AML-193 (cell line): Measurements from ENCODE around the gene CREB5.

Experiments used
- DNase-seq, 2 experiments: peaks; one replicate each; lab custom pipeline; 2025; lab: John Stamatoyannopoulos, UW

The CREB5 gene

DNA sequence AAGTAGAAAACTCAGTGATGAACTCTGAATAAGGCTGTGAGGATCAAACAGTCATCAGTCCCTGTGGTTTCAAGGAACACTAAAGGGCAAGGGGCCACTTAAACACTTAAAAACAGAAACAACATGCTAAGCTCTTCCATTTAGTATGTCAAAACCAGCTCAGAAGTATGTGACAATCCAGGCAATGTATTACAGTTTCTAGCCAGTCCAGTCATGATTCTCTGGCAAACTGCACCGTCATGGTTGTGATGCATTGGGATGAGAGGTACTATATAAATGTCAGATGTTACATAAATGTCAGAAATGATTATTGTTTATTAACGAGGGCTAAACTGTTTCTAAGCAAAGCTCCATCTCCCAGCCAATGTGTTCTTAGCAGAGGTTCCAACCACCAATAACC is 4.7 kb upstream of the CREB5 start:
- no peak for DNase-seq

- no peak for DNase-seq
Measured at GRCh38 chr7:28408105-28408959, 4.0 kb upstream of the CREB5 start.

- no peak for DNase-seq
Measured at GRCh38 chr7:28408960-28409715, 3.2 kb upstream of the CREB5 start.

- DNase-seq: no peak
Measured at GRCh38 chr7:28409716-28410627, 2.3 kb upstream of the CREB5 start.

GRCh38 chr7:28410628-28411531 is 1.4 kb upstream of the CREB5 start:
- DNase-seq: peak; percentile 37 to 55

GRCh38 chr7:28413011-28413410 is 693 bp downstream of the CREB5 start:
- DNase-seq: no peak

DNA sequence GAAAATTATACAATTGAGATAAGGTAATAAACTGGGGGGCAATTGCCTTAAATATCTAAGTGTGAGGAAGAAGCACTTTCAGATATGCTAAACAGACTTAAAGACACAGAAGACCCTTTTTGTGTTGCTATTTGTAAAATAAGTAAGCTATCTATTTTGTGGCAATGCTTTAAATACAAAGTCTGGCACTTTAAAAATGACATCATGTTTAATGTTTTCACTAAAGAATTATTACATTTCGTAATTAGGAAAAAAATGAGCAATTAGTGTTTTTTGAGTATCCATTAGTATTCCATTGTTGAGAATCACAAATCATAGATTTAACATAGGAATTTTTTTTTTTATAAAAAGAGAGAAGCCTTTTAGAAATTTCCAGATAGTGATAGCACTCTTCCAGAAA is 2.1 kb downstream of the CREB5 start:
- no peak for DNase-seq

- DNase-seq: no peak
Measured at GRCh38 chr7:28417321-28417940, 5.1 kb downstream of the CREB5 start.

GRCh38 chr7:28418311-28418710 is 6.0 kb downstream of the CREB5 start:
- DNase-seq: no peak

DNA sequence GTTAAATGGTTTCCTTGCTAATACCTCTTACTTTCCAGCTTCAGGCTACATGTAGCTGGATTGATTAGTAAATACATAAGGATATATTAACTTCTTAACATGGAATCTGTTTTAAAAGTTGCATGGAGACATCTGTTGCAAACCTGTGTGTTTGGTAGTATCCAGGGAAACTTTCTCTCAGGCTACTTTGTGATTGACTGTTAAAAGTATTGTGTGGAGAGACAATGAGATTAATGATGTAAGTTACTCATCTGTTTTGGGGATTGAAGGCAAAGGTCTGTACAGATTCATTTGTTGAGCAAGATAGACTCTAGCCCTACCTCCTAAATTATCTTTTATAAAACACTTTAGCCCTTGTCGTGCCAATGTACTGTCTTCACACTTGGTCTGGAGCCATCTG is 6.6 kb downstream of the CREB5 start:
- no peak for DNase-seq

DNA sequence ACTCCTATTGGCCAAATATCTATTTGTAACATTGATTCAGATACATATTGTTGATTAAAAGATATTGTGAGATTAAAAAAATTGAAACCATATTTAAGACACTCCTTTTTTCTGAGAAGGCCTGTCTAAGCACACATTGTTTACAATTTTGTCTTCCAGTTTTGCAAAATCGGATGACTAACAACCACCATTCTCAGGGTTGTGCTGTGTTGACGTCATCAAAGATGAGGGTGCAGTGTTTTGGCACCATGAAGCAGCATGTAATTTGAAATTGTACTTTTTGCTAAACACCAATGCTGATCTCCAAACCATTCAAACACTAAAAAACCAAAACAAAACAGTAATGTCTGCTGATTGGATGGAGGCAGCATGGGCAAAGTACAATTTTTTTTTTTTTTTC is 7.4 kb downstream of the CREB5 start:
- no peak for DNase-seq

GRCh38 chr7:28423112-28423511 is 10.8 kb downstream of the CREB5 start:
- DNase-seq: no peak

DNA sequence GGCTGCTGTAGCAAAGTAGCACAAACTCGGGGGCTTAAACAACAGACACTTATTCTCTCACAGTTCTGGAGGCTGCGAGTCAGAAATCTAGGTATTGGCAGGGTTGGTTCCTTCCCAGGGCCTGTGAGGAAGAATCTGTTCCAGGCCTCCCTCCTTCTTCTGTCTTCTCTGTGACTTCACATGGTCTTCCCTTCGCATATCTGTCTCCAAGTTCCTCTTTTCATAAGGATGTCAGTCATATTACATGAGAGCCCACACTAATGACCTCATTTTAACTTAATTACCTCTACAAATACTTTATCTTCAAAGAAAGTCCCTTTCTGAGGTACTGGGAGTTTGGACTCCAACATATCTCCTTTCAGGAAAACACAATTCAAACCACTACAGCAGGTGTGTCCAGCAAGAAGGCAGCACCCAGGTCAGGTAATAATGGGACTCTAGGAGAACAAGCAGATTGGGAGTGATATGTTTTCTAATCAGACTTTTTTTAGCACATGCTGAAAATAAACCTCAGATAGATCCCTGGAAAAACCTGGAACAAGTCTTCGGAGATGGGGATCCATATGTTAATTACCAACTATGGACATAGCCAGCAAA is 11.7 kb downstream of the CREB5 start:
- DNase-seq: no peak

GRCh38 chr7:28425496-28425895 is 13.2 kb downstream of the CREB5 start:
- no peak for DNase-seq

DNA sequence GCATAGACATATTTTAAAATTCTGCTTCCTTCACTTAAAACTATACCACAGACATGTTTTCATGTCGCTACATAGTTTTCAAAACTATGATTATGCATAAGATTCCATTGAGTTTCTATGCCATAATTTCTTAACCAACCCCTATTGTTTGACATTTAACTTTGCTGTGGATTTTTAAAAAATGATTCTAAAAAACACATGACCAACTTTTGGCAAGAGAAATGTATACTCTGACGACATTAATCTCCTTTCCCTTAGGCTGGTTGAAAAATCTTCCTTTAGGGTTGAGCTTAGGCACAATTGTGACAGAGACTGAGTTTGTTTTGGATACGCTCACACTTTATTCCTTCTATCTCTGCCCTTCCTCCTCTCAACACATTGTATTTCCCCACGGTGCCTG is 14.9 kb downstream of the CREB5 start:
- no peak for DNase-seq

DNA sequence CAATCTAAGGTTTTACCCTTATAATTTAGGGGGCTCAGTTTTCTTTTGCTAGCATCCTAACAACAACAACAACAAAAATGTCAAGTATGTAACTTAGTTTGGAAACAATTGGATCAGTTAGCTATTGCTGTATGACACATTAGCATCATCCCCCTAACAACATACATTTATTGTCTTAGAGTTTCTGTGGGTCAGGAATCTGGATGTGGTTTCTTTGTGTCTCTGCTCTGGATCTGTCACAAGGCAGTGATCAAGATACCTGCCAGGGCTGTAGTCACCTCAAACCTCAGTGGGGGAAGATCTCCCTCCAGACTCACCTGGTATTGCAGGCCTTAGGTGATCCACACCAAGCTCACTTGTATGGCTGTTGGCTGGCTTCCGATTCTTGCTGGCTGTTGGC is 18.3 kb downstream of the CREB5 start:
- DNase-seq: no peak

DNA sequence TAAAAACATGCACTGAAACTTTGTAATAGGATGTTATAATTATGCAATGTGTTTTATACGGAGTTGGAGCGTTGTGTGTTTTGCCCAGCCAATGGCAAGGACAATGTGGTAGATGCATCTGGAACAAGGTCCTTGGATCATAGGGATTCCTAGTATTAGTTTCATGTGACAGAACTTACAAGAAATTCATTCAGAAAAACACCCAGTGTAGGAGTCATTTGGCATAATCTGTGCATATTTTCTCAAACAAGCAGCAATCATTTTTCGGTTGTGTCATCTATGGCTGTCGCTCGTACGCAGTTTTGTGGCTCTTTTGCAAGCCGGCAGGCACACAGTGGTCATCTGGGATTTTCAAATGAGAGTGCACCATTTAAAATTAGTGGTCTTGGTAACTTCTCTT is 19.8 kb downstream of the CREB5 start:
- DNase-seq: no peak

DNA sequence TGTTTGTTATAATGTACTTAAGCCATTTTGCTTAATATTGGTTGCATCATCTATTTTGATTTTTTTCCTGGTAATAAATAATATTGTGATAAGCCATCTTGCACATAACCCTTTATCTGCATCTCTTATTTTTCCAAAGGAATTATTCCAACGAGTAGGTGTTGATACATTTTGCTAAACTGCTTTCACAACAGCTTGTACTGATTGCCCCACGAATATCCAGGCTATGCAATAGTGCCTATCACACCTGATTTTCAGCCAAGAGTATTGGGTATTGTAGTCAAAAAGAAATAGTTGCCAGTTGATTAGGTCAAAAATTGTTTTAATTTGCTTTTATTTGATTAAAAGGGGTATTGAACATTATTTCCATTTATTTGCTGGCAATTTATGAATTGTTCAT is 20.7 kb downstream of the CREB5 start:
- no peak for DNase-seq

DNA sequence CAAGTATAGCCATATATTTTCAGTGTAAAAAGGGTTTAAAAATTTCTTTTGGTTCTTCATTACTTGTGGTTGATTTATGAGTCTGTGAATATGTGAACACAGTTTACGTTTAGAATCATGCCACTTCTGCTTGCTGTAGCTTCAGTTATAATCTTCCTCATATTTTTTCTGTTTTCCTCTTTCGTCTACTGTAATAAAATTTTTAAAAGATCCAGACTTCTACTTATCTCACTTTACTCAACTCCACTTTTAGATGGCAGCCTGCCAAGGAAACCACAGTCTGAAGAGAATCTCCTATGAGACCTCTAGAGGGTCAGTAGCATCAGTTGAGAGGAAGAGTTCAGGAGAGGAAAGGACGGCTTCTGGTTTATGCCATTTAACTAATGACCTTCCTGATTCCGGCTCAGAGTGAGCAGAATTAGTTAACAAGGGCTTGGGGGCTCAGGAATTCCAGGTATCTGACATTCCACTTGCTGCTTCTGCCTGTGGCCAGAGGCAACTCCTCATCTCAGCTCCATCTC is 21.4 kb downstream of the CREB5 start:
- DNase-seq: no peak

DNA sequence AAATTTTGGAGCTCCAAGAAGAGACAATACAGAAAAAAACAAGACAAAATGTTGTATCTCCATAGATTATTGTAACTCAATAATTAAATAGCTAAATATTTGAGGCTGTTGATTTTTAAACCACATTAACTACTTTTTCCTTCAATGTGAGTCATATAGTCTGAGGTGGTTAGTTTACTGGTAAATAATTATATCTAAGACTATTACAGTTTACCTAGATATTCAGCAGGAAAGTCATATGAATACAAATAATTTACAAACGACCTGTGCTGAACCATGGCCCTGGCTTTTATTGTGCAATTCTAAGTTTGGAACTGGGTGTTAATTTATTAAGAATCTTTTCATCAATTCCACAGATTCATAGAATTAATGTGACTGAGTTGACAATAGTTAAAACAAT is 22.2 kb downstream of the CREB5 start:
- no peak for DNase-seq
